Neuron (in vitro differentiated cells): ENCODE results near the gene PLA2G4C.
"Not testable (repeated sequence)": the region's sequence is repeated elsewhere in the genome, so short reads cannot be mapped to it uniquely, and the experiment has no call there.

ENCODE experiments used
- H2AFZ ChIP-seq: one replicate; pipeline ENCODE4 v1.6.1; 2013; ENCODE audit warnings: low read depth, mild to moderate bottlenecking, inconsistent platforms, low read length, moderate library complexity
- H3K27me3 ChIP-seq: one replicate; pipeline ENCODE4 v1.6.1; 2013; ENCODE audit warnings: low read length; ENCODE audit not compliant: insufficient read depth
- H3K36me3 ChIP-seq: one replicate; pipeline ENCODE4 v1.6.1; 2013; ENCODE audit warnings: low read length; ENCODE audit not compliant: insufficient read depth
- H3K4me1 ChIP-seq: one replicate; pipeline ENCODE4 v1.6.1; 2013; ENCODE audit warnings: low read length; ENCODE audit not compliant: insufficient read depth
- H3K4me3 ChIP-seq: 2 replicates; pipeline ENCODE4 v1.5.1; 2013; ENCODE audit warnings: mild to moderate bottlenecking, low read length, moderate library complexity
- H3K9me3 ChIP-seq: one replicate; pipeline ENCODE4 v1.6.1; 2013; ENCODE audit warnings: low read length

PLA2G4C gene

GRCh38 chr19:48095612-48096175 lies 14.9 kb downstream of the PLA2G4C start:
- no peaks in the 10 kb centered on the region for H3K4me1 ChIP-seq
- no peaks in the 10 kb centered on the region for H3K9me3 ChIP-seq
- H3K36me3 ChIP-seq, result no peaks in the 10 kb centered on the region
- no peak overlapping the region for H3K4me3 ChIP-seq
- H3K27me3 ChIP-seq, result no peaks in the 10 kb centered on the region
- H2AFZ ChIP-seq, result no peak overlapping the region

DNA sequence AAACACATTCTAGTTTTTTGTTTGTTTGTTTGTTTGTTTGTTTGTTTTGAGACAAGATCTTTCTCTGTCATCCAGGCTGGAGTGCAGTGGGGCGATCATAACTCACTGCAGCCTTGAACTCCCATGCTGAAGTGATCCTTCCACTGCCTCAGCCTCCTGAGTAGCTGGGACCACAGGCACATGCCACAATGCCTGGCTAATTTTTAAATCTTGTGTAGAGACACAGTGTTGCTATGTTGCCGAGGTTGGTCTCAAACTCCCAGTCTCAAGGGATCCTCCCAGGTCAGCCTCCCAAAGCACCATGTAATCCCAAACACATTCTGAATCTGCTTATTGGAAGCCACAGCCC lies 15.8 kb downstream of the PLA2G4C start:
- Histone ChIP-seq H3K4me1 (no peaks in the 10 kb centered on the region), H3K27me3 (no peaks in the 10 kb centered on the region), H2AFZ (no peak overlapping the region), H3K4me3 (no peak overlapping the region), H3K36me3 (no peaks in the 10 kb centered on the region), H3K9me3 (no peaks in the 10 kb centered on the region)

- Histone ChIP-seq H3K36me3 (no peaks in the 10 kb centered on the region), H3K4me1 (no peaks in the 10 kb centered on the region), H3K27me3 (no peaks in the 10 kb centered on the region), H3K9me3 (no peaks in the 10 kb centered on the region), H3K4me3 (no peak overlapping the region), H2AFZ (no peak overlapping the region)
Measured at GRCh38 chr19:48094129-48094854, 16.3 kb downstream of the PLA2G4C start.

GRCh38 chr19:48091111-48091718 lies 19.4 kb downstream of the PLA2G4C start:
- H3K36me3 ChIP-seq, H3K9me3 ChIP-seq, H3K4me3 ChIP-seq, H2AFZ ChIP-seq, H3K4me1 ChIP-seq, H3K27me3 ChIP-seq: not testable (repeated sequence)

DNA sequence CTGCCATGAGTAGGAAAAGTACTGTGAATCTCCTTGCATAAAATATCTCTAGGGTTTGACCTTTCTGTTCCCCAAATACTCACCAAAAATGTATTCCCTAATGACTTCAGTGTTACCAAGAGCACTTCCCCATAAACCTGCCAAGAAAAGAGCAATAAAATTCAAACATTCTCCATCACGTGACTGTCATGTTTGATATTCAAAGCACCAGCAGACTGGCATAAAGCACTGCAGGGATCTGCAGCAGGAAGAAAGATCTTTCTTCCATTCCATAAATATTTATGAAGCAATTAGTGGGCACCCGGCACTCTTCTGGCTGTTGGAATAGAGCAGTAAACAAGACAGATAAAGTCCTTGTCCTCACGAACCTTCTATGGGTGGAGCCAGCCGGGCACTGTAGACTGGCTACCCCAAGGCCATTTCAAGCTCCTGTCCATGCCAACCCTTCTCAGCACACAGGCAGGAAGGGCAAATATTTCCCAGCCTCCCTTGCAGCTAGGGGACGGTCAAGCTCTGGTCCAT lies 20.3 kb downstream of the PLA2G4C start:
- no peak overlapping the region for H2AFZ ChIP-seq
- no peaks in the 10 kb centered on the region for H3K36me3 ChIP-seq
- no peaks in the 10 kb centered on the region for H3K27me3 ChIP-seq
- H3K9me3 ChIP-seq, result no peaks in the 10 kb centered on the region
- no peak overlapping the region for H3K4me3 ChIP-seq
- peaks cover 2% of the 10 kb centered on the region for H3K4me1 ChIP-seq

DNA sequence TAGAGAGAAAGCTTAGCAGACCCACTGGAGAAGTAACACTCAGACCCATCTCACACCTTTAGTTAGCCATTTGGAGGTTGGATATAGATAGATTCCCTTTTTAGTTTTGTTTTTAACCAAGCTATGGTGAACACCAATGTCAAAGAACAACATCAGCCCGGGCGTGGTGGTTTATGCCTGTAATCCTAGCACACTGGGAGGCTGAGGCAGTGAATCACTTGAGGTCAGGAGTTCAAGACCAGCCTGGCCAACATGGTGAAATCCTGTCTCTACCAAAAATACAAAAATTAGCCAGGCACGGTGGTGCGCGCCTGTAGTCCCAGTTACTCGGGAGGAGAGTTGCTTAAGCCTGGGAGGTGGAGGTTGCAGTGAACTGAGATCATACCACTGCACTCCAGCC lies 21.6 kb downstream of the PLA2G4C start:
- H3K36me3 ChIP-seq, H3K4me1 ChIP-seq, H3K27me3 ChIP-seq, H3K9me3 ChIP-seq, H2AFZ ChIP-seq, H3K4me3 ChIP-seq: not testable (repeated sequence)

DNA sequence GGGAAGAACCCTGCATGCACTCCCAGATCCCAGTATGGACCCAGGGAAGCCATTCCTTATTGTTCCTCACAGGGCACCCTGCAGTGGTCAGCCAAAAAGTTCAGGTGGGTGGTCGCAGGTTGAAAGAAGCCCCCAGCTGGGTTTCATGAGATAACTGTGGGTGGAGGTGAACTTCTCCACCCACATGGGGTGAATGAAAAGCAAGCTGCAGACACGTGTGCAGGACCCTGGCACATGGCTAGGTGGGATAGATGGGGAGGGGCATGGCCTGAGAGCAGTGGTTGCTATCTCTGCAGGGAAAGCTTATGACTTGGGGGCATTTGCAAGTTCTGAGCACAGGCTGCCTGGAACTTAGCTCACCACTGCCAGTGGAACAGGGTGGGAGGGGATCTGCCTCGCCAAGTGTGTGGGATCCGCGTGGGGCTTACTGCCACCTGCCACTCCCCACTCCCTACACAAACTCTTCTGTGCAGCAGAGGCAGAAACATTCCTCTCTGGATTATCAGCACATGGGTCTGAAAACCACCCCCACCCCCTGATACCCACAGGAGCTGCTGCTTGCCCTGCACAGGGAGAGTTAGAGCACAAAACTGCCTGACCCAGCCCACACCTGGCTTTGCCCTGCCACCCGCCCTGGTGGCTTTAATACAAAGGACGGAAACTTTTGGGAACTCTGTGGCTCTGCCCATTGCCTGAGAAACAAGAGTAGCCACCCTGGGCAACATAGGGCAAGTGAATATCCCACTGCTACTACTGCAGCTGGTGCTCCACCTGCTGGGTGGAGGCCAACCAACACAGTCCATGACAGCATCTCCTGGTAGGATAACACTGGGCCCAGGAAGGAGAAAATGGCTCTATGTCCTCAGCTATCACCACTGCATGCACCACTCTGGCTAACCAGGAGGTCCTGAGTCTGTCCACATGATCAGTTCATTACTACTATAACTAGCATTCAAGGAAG lies 24.4 kb downstream of the PLA2G4C start:
- H3K36me3 ChIP-seq, result no peaks in the 10 kb centered on the region
- H2AFZ ChIP-seq, result no peak overlapping the region
- no peak overlapping the region for H3K4me3 ChIP-seq
- H3K9me3 ChIP-seq, result no peaks in the 10 kb centered on the region
- peaks cover 7% of the 10 kb centered on the region for H3K4me1 ChIP-seq
- H3K27me3 ChIP-seq, result no peaks in the 10 kb centered on the region

- Histone ChIP-seq H3K36me3 (no peaks in the 10 kb centered on the region), H3K27me3 (no peaks in the 10 kb centered on the region), H3K4me3 (no peak overlapping the region)
Measured at GRCh38 chr19:48085076-48085475, 25.5 kb downstream of the PLA2G4C start.

DNA sequence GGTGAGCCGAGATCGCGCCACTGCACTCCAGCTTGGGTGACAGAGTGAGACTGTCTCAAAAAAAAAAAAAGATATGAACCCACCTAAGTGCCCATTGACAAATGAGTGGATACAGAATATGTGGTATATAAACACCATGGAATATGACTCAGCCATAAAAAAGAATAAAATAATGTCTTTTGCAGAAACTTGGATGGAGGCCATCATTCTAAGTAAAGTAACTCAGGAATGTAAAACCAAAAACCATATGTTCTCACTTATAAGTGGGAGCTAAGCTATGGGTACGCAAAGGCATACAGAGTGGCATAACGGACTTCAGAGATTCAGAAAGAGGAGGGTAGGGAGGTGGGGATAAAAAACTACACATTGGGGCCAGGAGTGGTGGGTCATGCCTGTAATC lies 29.5 kb downstream of the PLA2G4C start:
- no peaks in the 10 kb centered on the region for H3K27me3 ChIP-seq
- peaks cover 7% of the 10 kb centered on the region for H3K4me1 ChIP-seq
- no peak overlapping the region for H3K4me3 ChIP-seq
- no peak overlapping the region for H2AFZ ChIP-seq
- no peaks in the 10 kb centered on the region for H3K9me3 ChIP-seq
- no peaks in the 10 kb centered on the region for H3K36me3 ChIP-seq

More at GRCh38 chr19:48085076-48085475, 25.5 kb downstream of the PLA2G4C start:
- no peaks in the 10 kb centered on the region for H3K9me3 ChIP-seq
- peak overlapping the region; percentile 21 for H2AFZ ChIP-seq
- H3K4me1 ChIP-seq, result peaks cover 7% of the 10 kb centered on the region

GRCh38 chr19:48070177-48070769 lies 40.3 kb downstream of the PLA2G4C start:
- H3K4me3 ChIP-seq, H2AFZ ChIP-seq, H3K36me3 ChIP-seq, H3K27me3 ChIP-seq, H3K4me1 ChIP-seq, H3K9me3 ChIP-seq: not testable (repeated sequence)

DNA sequence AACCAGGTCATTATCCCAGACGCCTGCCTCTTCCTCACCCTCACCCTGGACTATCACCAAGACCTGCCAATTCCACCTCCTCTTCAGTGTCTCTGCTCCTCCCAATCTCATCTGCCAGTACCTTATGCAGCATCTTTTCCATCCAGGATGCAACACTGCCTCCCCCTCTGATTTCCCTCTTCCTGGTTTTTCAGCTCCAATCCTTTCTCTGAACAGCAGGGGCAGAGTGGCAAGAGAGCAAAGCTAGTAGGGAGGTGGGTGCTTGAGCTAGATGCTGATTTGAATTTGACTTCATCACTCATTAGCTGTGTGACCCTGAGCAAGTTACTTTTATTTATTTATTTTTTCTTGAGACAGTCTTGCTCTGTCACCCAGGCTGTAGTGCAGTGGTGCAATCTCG lies 41.2 kb downstream of the PLA2G4C start:
- H3K36me3 ChIP-seq, result no peaks in the 10 kb centered on the region
- H3K4me3 ChIP-seq, result no peak overlapping the region
- H3K4me1 ChIP-seq, result no peaks in the 10 kb centered on the region
- H3K27me3 ChIP-seq, result no peaks in the 10 kb centered on the region
- no peak overlapping the region for H2AFZ ChIP-seq
- no peaks in the 10 kb centered on the region for H3K9me3 ChIP-seq

- Histone ChIP-seq H3K36me3 (no peaks in the 10 kb centered on the region), H3K9me3 (no peaks in the 10 kb centered on the region), H3K4me3 (no peak overlapping the region), H2AFZ (no peak overlapping the region), H3K27me3 (no peaks in the 10 kb centered on the region), H3K4me1 (no peaks in the 10 kb centered on the region)
Measured at GRCh38 chr19:48064509-48064908, 46.1 kb downstream of the PLA2G4C start.
